Right lung (tissue), 5 donors: Measurements from ENCODE around the gene UMODL1. TPM values are rescaled to one million over a fixed set of nuclear protein-coding genes. Genes with fewer than 3 reads are reported as not detected.

Source experiments
- DNase-seq, 2 donors: peaks; one replicate each; pipeline ENCODE4 v3.0.0-alpha.2; 2013
- polyA plus RNA-seq, 5 donors: library from polyadenylated mRNA; unstranded; fragments of 120-200 nt; gene quantifications; one replicate each; pipeline versions ENCODE4 v1.2.1 to v1.2.3, GENCODE V29; 2013; ENCODE audit warnings: inconsistent platforms in 1 of 5, low replicate concordance in 1 of 5; ENCODE audit not compliant: insufficient read length in 5 of 5, insufficient read depth in 1 of 5

UMODL1 gene
- polyA plus RNA-seq, 5 donors = 0.10 to 0.35 (median 0.33) TPM

DNA sequence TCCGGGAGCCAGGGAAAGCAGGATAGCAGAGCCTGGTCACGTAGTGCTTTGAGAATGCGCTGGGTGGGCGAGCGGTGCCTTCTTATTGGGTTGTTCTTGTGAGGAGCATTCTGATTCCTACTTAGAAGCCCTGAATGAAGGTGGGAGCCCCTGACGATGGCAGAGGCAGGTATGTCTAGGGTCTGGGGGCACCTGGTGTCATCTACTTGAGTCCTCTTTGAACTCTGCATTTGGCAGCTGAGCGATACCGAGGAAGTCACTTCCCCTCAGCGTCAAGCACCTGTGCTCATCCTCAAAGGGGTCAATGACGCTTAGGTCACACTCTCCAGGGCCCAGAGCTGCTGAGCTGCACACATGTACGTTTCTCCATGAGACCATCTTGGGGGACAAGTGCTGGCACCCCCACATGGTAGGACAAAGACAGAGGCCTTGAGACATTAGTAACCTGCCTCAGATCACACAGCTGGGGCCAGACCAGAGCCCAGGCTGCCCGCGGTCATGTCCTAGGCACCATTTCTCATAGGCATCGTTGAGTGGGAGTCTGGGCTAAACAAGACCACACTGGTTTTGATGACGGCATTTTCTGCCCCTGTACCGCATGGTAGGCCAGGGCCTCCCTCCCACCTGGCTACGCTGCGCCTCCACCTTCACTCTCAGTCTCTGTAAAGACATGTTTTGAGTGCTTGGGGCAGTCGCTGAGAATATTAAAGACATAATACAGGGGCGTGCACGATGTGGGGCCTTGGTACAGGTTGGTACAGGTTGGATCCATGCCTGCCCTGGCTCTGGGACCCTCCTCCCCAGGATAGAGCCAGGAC is 78.7 kb downstream of the UMODL1 start:
- no peak for DNase-seq

- no peak for DNase-seq
Measured at GRCh38 chr21:42150474-42151085, 79.5 kb downstream of the UMODL1 start.

DNA sequence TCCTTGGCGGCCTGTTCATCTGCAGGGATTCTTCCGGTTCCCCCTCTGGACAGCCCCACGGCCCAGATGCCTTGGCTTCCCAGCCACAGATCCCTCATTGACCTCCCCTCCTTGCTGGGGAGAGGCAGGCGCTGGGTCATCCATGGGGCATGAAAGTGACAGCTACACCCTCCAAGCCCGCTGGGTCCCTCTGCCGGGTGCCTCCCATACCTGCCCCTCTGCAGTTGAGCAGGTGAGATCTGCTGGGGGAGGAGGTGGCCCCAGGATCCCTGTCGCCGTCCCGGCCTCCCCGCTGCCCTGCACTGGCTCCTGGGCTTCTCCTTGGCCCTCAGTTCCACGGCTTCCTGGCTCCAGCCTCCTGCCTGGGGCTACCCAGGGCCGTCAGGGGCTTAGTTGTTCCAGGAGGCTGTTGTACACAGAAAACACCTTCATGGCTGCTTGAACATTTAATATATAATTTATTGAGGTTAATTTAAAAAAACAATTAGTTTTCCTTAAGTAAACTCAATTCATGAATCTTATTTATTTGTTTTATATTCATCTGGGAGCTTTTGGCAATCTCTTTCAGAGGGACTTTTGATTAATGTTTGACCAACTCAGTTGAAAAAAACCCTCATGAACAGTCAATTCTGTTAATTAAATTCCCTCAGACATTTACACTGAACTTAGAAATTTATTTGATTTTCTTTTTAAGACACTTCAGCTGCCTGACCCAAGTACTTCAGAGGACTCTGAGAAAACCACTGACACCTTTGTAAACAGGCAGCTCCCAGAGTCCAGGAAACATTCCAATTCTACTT is 80.2 kb downstream of the UMODL1 start:
- no peak for DNase-seq

GRCh38 chr21:42151948-42152220 is 80.8 kb downstream of the UMODL1 start:
- no peak for DNase-seq

DNA sequence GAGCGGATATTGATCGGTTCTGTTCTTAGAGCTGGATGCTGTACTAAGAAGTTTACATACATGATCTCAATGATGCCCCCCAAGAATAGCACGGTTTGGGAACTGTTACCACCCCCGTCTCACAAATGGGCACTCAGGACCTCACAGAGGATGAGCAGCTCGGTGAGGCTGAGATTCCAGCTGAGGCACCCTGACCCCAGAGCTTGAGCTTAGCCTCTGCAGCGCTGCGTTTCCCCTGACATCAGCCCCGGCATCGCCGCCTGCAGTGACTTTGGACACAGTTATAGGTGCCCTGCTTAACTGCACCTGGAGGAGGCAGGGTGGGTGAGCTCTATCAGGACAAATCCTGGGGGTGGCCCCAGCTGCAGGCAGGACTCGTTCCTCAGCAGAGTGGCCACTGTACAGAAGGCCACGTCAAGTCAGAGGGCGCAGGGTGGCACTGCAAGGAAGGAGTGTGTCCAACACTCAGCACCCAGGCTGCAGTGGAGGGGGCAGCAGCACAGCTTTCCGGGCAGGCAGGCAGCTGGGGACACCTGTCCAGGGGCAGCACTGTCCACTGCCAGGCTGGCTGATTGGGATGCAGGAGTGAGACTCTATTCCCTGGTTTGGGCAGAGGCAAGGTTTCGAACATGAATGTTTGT is 82.0 kb downstream of the UMODL1 start:
- DNase-seq = no peak

GRCh38 chr21:42153746-42154145 is 82.6 kb downstream of the UMODL1 start:
- no peak for DNase-seq

DNA sequence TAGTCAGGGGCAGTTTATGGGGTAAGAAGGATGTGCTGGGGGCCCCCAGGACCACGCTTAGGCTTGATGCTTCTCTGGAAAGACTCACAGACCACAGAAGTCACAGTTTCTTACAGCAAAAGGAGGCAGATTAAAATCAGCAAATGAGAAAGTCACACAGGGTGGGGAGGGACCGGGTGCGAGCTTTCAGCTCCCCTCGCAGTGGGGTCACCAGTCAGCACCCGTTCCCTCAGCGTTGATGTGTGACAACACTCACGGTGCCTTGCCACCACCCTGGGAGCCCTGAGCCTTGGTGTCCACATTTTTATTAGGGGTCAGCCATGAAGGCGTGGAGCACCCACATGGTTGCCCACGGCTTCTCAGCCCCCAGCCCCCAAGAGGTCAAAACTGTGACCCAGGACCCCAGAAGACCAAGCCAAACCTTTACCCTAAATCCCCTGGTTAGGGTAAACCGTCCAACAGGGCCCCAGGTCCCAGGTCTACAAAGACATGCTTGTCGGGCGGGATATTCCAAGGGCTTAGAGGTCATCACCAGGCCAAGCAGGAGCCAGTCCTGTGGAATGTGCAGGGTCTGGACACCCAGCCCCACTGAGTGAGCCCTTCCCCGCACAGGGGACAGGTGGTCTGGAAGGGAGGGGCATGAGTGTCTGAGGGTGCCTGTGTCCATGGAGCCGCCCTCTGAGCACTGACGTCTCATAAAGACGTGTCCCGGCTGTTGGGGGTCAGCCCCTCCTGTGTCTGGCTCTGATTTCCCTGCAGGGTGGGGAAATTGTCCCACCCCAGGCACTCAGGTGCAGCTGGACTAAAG is 83.3 kb downstream of the UMODL1 start:
- no peak for DNase-seq

- DNase-seq = no peak
Measured at GRCh38 chr21:42155045-42155855, 84.1 kb downstream of the UMODL1 start.

GRCh38 chr21:42156690-42157605 is 85.8 kb downstream of the UMODL1 start:
- no peak for DNase-seq

DNA sequence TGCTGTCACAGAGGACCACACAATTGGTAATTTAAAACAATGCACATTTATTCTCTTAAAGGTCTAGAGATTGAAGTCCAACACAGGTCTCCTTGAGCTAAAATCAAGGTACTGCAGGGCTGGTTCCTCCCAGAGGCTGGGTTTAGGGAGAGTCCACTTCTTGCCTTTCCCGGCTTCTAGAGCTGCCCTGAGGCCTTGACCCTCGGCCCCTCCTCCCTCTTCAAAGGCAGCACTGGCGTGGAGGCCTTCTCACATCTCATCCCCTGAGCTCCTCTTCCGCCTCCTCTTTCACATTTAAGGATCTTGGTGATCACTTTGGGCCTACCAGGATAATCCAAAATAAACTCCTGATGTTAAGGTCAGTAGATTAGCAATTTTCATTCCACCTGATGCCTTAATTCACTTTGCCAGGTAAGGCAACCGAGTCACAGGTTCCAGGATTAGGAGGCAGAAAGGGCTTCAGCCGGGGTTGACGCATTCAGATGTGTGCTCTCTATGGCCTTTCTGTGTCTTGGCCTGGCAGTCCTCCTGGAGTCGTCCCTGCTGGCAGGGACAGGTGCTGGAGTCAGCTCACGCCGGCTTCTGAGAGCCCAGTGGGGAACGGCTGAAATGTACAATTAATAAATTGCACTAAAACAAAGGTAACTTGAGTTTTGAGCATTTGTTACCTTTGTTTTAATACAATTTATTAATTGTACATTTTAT is 86.6 kb downstream of the UMODL1 start:
- no peak for DNase-seq

- no peak for DNase-seq
Measured at GRCh38 chr21:42158846-42159245, 87.7 kb downstream of the UMODL1 start.

DNA sequence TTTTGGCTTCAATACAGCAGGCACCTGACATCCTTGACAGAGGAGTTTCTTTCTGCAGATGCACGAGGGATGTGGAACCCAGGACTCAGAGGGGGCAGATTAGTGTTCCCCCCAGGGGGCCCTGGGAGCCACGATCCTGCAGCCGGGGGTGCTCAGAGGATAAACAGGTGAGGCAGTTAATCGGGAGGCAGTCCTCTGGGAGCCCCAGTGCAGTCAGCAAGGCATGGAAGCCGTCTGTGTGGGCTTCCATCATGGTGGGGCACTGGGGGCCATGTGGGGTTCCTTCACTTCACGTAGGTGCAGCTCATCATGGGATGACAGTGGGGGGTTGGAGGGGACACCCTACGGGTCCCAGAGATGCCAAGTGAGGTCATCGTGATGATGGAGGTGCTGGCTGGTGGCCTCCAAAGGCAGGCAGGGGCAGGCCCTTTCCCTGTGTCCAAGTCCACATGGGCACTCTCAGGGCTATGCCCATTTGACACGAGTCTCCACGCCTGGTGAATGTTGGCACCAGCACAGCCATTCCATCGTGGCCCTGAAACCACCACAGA is 88.5 kb downstream of the UMODL1 start:
- no peak for DNase-seq

DNA sequence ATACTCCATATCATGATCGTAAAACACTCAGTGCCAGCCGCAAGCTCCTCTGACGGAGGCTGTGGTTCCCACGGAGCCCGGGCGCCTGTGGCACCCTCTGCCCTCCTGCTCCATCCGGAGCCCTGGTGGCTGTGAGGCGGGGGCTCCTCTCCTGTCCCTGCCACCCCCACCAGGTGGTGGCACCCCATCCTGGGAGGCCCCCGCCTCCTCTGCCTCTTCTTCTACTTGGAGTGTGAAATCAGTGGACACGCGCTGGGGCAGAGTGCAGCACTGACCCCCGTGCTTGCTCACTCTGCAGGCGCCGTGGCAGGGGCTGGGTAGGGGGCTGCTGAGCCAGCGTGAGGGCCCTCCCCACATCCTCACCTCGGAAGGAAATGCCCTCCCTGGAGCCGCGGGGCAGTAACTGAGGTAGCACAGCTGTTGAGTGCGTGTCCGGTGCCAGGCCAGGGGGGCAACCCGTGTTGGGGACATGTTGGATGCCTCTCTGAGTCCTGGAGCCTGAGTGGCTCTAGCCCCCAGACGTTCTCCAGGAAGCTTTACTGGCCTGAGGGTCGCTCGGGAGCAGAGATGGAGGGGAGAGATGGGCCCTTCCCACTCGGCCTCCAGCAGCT is 89.1 kb downstream of the UMODL1 start:
- no peak for DNase-seq

DNA sequence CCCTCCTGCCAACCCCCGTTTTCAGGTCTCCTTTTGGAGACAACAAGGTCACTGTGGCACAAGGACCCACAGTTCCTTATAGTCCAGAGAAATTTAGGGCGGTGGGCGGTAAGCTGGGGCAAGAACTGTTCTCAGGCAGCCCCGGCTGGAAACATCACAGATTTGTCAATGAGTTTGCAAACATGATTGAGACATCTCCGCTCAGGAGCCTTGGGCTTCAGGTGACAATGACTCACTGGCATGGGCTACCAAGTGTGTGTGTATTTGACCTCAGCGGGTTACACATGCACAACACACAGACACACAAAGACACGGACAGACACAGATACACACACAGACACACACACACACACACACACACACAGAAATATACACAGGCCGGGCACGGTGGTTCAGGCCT is 89.6 kb downstream of the UMODL1 start:
- no peak for DNase-seq

- no peak for DNase-seq
Measured at GRCh38 chr21:42161401-42161955, 90.4 kb downstream of the UMODL1 start.

- DNase-seq = no peak
Measured at GRCh38 chr21:42161956-42162681, 91.0 kb downstream of the UMODL1 start.
